HG02884 (cell line): ENCODE results near the gene CAT.

ENCODE experiments used
- ATAC-seq: cut with Tn5 transposase; IDR thresholded peaks from one replicate; pipeline ENCODE4 v1.9.1; 2021; ENCODE audit warnings: mild to moderate bottlenecking, moderate library complexity; ENCODE audit not compliant: unreplicated experiment

The CAT gene

GRCh38 chr11:34458525-34458924 is 19.8 kb downstream of the CAT start:
- ATAC-seq: no peak

GRCh38 chr11:34459507-34460162 is 20.9 kb downstream of the CAT start:
- ATAC-seq: no peak

GRCh38 chr11:34460278-34460677 is 21.5 kb downstream of the CAT start:
- no peak for ATAC-seq

GRCh38 chr11:34461215-34461614 is 22.5 kb downstream of the CAT start:
- ATAC-seq: no peak

GRCh38 chr11:34464591-34465051 is 25.9 kb downstream of the CAT start:
- ATAC-seq: no peak

GRCh38 chr11:34466802-34467488 is 28.2 kb downstream of the CAT start:
- ATAC-seq: no peak

GRCh38 chr11:34468209-34468841 is 29.6 kb downstream of the CAT start:
- ATAC-seq: no peak

- ATAC-seq: no peak
Measured at GRCh38 chr11:34473603-34474169, 35.0 kb downstream of the CAT start.

- ATAC-seq: no peak
Measured at GRCh38 chr11:34475656-34476055, 36.9 kb downstream of the CAT start.

GRCh38 chr11:34476849-34477248 is 38.1 kb downstream of the CAT start:
- no peak for ATAC-seq

GRCh38 chr11:34478845-34479663 is 40.3 kb downstream of the CAT start:
- ATAC-seq: no peak

- ATAC-seq: no peak
Measured at GRCh38 chr11:34480314-34480713, 41.6 kb downstream of the CAT start.

GRCh38 chr11:34481307-34481706 is 42.6 kb downstream of the CAT start:
- no peak for ATAC-seq

GRCh38 chr11:34483106-34483874 is 44.6 kb downstream of the CAT start:
- no peak for ATAC-seq

- ATAC-seq: no peak
Measured at GRCh38 chr11:34487430-34487829, 48.7 kb downstream of the CAT start.

GRCh38 chr11:34488855-34489557 is 50.3 kb downstream of the CAT start:
- no peak for ATAC-seq

- no peak for ATAC-seq
Measured at GRCh38 chr11:34490304-34490703, 51.6 kb downstream of the CAT start.

- ATAC-seq: no peak
Measured at GRCh38 chr11:34492806-34493414, 54.2 kb downstream of the CAT start.

GRCh38 chr11:34493468-34493867 is 54.7 kb downstream of the CAT start:
- no peak for ATAC-seq
